Endothelial cell of coronary artery (primary cell): Measurements from ENCODE around the gene APOBEC3G. TPM values are rescaled to one million over a fixed set of nuclear protein-coding genes. Genes with fewer than 3 reads are reported as not detected.

ENCODE experiments used
- total RNA-seq: library from RNA; depleted of rRNA; stranded (reverse); fragments of >200 nt; gene quantifications from 2 replicates; pipeline ENCODE4 v1.2.3, GENCODE V29; 2014

APOBEC3G gene
- total RNA-seq, result 2.1 and 3.8 TPM in 2 replicates

DNA sequence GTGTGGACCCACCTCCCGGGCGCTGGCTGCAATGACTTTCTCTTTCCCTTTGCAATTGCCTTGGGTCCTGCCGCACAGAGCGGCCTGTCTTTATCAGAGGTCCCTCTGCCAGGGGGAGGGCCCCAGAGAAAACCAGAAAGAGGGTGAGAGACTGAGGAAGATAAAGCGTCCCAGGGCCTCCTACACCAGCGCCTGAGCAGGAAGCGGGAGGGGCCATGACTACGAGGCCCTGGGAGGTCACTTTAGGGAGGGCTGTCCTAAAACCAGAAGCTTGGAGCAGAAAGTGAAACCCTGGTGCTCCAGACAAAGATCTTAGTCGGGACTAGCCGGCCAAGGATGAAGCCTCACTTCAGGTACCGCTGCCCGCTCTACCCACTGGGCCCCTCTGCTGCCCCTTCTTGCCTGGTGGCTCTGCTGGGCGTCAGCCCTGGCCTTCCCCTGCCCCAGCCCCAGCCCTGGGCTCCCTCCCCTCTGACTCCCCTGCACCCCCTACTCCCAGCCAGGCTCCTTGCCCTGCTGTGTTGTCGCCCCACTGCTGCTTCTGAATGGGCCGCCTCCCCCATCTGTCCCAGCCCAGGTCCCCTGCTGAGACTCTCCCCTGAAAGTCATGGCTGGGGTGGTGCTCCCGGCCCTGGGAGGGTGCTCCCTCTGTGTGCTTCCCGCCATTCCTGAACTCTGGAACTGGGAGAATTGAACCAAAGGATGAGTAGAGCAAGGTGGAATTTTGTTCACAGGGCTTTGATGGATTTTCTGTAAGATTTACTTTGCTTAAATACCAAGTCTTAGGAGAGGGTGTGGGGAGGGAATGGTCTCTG lies at the start of gene APOBEC3G:
TSS of gene APOBEC3G (plus strand) at position 250 of the 815 bp plus-strand sequence. CDS start at position 337, 87 bp downstream.

DNA sequence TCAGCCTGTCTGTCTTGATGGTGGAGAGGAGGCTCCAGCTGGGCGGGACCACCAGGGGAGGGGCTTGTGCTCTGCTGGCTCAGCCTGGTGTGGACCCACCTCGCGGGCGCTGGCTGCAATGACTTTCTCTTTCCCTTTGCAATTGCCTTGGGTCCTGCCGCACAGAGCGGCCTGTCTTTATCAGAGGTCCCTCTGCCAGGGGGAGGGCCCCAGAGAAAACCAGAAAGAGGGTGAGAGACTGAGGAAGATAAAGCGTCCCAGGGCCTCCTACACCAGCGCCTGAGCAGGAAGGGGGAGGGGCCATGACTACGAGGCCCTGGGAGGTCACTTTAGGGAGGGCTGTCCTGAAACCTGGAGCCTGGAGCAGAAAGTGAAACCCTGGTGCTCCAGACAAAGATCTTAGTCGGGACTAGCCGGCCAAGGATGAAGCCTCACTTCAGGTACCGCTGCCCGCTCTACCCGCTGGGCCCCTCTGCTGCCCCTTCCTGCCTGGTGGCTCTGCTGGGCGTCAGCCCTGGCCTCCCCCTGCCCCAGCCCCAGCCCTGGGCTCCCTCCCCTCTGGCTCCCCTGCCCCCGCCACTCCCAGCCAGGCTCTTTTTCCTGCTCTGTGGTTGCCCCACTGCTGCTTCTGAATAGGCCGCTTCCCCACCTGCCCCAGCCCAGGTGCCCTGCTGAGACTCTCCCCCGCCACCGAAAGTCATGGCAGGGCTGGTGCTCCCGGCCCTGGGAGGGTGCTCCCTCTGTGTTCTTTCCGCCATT lies 36.4 kb upstream of the APOBEC3G start, which contains the start of gene APOBEC3F:
TSS of gene APOBEC3F (plus strand) at position 327 of the 759 bp plus-strand sequence. CDS start at position 424, 97 bp downstream.

DNA sequence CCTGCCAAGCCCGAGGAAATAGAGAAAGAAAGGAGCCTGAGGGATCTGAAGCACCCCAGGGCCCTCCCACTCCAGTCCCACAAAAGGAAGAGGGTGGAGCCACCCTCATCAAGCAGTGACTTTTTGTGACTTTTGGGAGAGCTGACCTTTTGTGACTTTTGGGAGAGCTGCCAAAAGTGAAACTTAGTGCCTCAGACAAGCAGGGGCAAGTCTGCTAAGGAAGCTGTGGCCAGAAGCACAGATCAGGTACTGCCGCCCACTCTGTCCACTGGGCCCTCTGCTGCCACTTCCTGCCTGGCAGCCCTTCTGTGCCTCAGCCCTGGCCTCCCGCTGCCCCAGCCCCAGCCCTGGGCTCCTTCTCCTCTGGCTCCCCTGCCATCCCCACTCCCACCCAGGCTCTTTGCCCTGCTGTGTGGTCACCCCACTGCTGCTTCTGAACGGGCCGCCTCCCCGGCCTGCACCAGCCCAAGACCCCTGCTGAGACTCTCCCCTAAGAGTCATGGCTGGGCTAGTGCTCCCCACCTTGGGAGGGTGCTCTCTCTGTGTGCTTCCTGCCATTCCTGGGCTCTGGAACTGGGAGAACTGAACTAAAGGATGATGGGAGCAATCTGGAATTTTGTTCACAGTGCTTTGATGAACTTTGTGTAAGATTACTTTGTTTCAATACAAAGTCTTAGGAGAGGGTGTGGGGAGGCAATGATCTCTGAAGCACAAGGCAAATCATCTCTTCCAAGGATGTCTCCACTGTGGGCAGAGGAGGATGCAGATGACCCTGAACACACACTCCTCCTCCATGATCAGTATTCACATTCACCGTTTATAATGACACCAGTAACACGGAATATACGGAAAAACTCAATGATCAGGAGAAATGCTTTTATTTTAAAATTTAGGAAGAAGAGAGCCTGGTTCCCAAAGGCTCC lies 20.3 kb downstream of the APOBEC3G start, which contains the start of gene APOBEC3H:
TSS of gene APOBEC3H (plus strand) at position 147 of the 923 bp plus-strand sequence. CDS start 3,035 bp downstream, outside the sequence.

Other genes with a start within 250 kb of the APOBEC3G start
- 0.18 and 0.47 TPM in 2 replicates for gene NPTXR, start 233.2 kb upstream of the APOBEC3G start, total RNA-seq
- 25.9 and 30.3 TPM in 2 replicates for gene CBX6, start 205.1 kb upstream of the APOBEC3G start, total RNA-seq
- not detected in 2 replicates for gene APOBEC3A, start 119.7 kb upstream of the APOBEC3G start, total RNA-seq
- gene APOBEC3B, start 94.9 kb upstream of the APOBEC3G start, total RNA-seq, result 0.38 and 1.3 TPM in 2 replicates
- 1.7 and 2.2 TPM in 2 replicates for gene APOBEC3C, start 63.0 kb upstream of the APOBEC3G start, total RNA-seq
- gene APOBEC3D, start 56.1 kb upstream of the APOBEC3G start, total RNA-seq, result 0.18 and 1.0 TPM in 2 replicates
- gene APOBEC3F, start 36.4 kb upstream of the APOBEC3G start, total RNA-seq, result 4.0 and 5.2 TPM in 2 replicates
- gene APOBEC3H, start 20.0 kb downstream of the APOBEC3G start, total RNA-seq, result not detected in 2 replicates
- 2.4 and 4.2 TPM in 2 replicates for gene CBX7, start 75.4 kb downstream of the APOBEC3G start, total RNA-seq
- 45.0 and 95.6 TPM in 2 replicates for gene PDGFB, start 167.7 kb downstream of the APOBEC3G start, total RNA-seq
- 3,782 and 4,648 TPM in 2 replicates for gene RPL3, start 242.3 kb downstream of the APOBEC3G start, total RNA-seq